MV-4-11 (cell line): ENCODE results near the gene PTPRN2.
"Not testable (repeated sequence)": the region's sequence is repeated elsewhere in the genome, so short reads cannot be mapped to it uniquely, and the experiment has no call there.

Experiments
- DNase-seq: peaks from one replicate; lab custom pipeline; 2025; lab: John Stamatoyannopoulos, UW

The PTPRN2 gene

GRCh38 chr7:158166386-158167340 is 421.0 kb downstream of the PTPRN2 start:
- no peak for DNase-seq

GRCh38 chr7:158165711-158166110 is 421.9 kb downstream of the PTPRN2 start:
- no peak for DNase-seq

- no peak for DNase-seq
Measured at GRCh38 chr7:158164101-158165095, 423.2 kb downstream of the PTPRN2 start.

- DNase-seq = no peak
Measured at GRCh38 chr7:158161194-158161593, 426.4 kb downstream of the PTPRN2 start.

GRCh38 chr7:158160199-158160598 is 427.4 kb downstream of the PTPRN2 start:
- DNase-seq = no peak

GRCh38 chr7:158157460-158157859 is 430.2 kb downstream of the PTPRN2 start:
- DNase-seq = no peak

DNA sequence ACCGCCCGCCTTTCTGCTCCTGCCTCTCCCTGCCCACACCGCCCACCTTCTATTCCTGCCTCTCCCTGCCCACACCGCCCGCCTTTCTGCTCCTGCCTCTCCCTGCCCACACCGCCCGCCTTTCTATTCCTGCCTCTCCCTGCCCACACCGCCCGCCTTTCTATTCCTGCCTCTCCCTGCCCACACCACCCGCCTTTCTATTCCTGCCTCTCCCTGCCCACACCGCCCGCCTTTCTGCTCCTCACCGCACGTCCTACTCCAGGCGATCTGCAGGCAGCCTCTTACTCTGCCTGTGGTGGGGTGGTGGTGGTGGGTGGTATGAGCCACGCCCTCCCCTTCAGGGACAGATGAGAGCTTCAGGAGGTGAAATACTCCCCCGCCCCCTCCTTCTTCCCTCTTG is 436.4 kb downstream of the PTPRN2 start:
- not testable (repeated sequence) for DNase-seq

GRCh38 chr7:158150234-158150633 is 437.4 kb downstream of the PTPRN2 start:
- DNase-seq = no peak

GRCh38 chr7:158147431-158147830 is 440.2 kb downstream of the PTPRN2 start:
- not testable (repeated sequence) for DNase-seq

- DNase-seq = no peak
Measured at GRCh38 chr7:158145370-158145769, 442.3 kb downstream of the PTPRN2 start.

DNA sequence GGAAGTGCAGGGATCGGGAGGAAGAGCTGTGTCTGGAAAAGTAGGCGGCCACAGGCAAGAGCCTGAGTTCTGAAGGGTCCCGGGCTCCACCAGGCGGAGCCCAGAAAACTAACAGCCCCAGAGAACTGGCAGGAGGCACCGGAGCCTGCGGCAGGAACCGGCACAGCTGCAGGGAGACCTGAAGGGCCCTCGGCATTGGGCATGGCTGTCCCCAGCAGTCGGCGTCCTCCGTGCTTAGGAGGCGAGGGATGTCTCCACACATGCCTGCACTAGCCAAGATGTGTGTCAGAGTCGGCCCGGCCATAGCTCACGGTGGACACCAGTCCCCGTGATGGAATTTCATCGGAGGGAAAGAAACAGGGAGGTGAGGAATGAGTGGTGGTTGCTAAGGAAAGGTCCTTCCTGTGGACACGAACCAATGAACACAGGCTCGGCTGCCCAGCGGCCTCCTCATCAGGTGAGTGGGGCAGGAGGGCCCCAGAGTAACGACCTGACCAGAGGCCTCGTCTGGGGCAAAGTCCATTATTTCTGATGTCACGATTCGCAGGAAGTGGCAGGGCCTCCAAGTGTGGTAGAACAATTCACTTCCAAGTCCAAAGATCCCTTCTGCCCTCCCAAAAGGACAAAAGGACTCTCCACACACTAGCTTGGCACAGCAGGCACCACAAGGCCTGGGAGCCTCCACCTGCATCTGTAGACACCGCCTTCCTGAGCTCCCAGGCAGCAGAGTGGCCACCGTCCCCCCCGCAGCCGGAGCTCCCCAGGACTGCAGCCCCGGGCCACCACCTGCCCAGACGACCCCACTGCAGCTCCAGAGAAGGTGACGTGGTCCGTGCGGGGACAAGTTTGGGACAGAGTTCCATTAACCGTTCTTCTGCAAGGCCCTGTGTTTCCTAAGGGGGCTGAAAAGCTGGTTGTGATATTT is 444.2 kb downstream of the PTPRN2 start:
- no peak for DNase-seq

- no peak for DNase-seq
Measured at GRCh38 chr7:158142657-158143056, 445.0 kb downstream of the PTPRN2 start.

GRCh38 chr7:158141806-158142518 is 445.7 kb downstream of the PTPRN2 start:
- DNase-seq = no peak

DNA sequence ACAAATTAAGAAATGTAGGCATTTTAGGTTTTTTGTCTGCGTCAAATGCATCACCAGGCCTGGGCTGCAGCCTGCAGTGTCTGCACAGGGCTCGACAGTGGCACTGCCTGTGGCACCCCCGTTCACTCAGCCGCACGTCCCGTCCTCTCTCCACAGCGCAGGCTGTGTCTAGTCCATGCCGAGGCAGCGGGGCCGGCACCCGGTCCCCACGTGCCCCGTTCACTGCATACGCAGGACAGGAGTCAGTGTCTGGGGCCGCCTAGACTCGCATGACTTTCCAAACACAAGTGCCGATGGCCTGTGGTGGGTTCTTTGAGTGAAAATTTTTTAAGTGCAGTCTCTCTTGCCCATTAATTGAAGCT is 446.4 kb downstream of the PTPRN2 start:
- no peak for DNase-seq

DNA sequence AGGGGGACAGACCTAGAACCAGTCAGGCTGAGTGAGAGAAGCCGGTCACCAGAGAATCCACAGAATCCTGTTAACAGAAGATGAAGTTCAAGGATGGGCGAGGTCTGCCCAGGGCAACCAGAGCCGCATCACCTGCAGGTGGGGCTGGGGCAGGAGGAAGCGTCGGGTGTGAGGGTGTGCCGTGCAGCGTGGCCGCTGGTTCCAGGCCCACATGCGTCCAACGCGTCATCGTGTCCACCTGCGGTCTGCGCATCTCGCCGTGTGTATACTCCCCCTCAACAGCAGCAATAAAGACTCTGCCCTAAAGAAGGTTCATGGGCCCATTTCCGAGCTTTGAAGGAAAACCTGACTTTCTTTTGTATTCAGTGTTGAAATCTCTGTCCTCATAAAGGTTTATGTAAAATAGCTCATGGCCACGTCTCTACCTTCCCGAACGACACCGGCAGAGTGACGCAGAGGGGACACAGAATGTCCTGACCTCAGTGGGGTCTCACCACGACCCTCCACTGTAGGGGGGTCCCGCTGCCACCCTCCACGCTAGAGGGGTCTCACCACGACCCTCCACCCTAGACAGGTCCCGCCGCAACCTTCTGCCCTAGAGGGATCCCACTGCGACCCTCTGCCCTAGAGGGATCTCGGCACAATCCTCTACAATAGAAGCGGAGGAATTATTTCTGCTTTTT is 446.9 kb downstream of the PTPRN2 start:
- DNase-seq = no peak

DNA sequence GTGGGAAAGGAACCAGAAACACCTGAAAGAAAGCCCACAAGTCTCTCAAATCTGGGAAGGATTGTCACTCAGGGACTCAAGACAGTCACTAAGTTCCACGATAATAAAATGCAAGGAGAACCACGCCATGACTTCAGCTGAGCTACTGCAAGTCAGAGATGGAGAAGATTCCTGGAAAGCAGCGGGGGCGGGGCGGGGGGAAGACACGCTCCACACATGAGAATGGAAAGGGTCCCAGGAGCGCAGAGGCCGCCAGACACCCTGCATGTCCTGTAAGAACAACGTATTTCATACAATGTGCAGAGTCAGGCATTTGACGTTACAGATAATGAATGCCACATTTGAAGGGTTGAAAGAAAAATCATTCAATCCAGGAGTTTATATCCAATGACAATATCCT is 448.1 kb downstream of the PTPRN2 start:
- DNase-seq = no peak

GRCh38 chr7:158138329-158138597 is 449.4 kb downstream of the PTPRN2 start:
- DNase-seq = no peak

DNA sequence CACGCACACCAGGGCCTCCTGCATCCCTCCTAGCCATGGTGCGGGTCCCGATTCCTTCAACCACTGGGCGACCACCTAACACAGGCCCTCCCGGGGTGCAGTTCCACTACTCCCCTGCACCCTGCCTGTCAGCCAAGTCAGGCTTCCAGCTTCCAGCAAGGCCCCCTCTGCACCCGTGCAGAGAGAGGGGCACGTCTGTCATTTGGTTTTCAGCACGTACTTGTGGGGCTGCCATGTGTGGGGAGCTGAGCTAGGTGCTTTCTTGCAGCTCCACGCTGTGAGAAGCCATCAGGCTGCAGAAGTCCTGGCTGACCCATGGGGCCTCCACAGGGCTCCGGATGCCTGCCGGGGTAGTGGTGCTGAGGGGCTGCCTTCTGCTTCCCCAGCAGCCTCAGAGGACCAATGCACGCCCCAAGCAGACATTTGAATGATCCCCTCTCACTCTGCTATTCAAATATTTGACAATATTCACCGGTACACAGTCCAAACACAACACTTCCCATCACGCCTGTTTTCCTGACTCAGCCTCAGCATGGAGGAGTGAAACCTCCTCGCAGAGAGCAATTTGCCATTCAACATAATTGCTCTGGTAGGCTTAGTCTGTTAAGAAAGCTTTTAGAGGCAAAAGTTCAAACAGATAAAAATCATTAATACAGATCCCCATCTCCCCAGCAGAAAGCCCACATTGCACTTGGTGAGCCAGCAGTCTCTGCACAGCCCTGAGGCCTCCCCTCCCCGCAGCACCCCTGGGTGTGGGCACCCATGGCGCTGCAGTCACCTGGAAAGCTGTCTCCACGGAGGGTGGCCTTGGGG is 449.9 kb downstream of the PTPRN2 start:
- DNase-seq = no peak

DNA sequence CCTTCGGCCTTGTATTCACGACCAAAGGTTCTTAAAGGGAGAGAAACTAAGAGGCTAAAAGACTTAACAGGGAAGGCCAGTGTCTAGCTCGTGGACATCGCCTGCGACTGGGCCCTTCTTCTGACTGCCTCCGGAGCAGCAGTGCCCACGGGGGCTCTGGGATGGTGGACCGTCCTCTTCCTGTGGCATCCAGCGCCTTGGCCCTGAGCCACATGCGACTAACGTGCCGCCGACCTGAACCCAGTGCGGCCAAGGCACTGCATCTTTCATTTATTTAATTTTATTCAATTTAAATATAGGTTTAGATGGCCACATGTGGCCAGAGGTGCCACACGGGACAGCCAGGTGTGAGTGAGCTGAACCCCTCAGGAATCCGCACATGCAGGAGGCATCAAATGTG is 451.7 kb downstream of the PTPRN2 start:
- DNase-seq = no peak

DNA sequence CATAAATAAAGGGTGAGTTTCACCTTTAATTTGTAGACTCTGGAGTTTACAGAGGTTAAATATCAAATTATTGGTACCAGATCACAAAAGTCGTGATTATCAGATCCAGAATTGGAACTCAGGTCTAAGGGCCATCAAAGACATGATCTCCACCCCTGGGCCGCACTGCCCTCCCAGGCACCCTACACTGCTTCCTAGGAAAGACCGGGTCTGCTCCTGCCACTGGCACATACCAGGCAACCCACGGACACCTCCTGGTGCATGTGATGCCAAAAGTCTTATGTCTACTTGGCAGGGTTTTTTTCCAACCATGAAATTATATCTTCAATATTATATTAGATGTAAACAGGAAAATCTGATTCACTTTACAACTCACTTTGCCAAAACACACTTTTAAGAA is 452.8 kb downstream of the PTPRN2 start:
- DNase-seq = no peak
